NCI-H2227 (cell line): ENCODE data around the gene UGT2B7.
"Not testable (repeated sequence)": the region's sequence is repeated elsewhere in the genome, so short reads cannot be mapped to it uniquely, and the experiment has no call there.

Source experiments
- DNase-seq: peaks from one replicate; lab custom pipeline; 2025; ENCODE audit not compliant: unreplicated experiment; lab: John Stamatoyannopoulos, UW

UGT2B7 gene

DNA sequence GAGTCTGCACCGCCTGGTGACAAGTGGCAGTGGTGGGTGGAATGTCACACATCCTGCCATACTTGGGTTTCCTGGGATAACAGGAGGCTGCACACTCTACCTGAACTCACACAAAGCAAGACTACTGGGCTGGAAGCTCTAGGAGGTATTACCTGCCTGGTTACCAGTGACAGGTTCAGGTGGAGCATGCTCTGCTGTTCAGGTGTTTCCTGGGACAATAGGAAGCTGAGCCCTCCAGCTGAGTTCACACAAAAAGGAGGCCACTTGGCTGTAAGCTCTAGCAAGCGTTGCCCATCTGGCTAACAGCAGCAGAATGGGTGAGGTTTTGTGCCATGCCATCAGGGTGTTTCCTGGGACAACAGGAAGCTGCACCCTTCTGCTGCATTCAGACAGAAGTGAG lies 17.4 kb upstream of the UGT2B7 start:
- DNase-seq, result no peak

DNA sequence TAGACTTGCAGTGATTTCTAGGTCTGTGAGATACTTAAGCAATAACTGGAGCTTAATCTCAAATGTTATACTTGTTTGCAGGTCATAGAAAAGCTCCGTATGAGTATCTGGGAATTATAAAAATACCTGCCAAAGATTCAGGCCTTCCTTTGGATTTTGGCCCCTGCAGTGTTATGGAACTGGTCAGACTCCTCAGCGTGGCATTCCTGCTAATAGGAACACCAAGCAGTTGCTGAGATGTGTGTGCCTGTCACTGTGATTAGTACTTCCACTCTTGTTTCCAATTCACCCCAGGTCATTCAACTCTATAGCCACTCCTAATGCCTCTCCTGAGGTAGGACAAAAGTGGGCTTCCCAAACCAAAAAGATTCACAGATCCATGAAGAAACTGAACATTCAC lies 7.8 kb upstream of the UGT2B7 start:
- DNase-seq, result no peak

DNA sequence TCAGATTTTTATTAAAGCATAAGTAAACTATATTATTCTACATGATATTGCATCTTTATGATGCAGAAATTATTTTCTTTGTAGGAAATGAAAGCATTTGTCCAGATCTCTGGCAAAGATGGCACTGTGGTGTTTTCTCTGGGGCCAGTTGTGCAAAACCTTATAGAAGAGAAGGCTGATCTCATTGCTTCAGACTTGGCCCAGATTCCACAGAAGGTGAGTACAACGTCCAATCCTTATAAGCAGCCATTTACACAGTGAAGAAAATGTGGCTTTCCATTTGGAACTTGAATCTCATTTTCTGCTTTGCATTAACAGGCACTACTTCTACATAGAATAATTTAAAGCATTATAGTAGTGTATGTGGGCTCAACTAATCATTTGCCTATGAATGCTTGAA lies 6.9 kb upstream of the UGT2B7 start:
- no peak for DNase-seq

DNA sequence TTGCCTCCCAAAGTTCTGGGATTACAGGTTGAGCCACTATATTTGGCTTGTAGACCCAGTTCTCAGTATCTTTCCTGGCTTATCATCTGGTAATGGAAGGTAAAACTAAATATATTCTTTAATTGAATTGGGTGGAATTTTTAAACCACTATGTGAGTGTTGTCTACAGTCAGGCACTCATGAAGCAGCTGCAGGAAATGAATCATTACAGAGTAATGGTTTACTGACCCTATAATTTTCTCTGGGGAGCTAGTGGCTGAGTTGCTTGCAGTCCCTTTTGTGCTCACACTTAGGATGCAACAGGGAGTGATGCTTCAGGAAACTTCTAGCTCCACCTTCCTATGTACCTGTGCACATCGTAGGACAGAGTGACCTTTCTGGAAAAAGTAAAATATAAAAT lies 4.1 kb upstream of the UGT2B7 start:
- DNase-seq, result no peak

DNA sequence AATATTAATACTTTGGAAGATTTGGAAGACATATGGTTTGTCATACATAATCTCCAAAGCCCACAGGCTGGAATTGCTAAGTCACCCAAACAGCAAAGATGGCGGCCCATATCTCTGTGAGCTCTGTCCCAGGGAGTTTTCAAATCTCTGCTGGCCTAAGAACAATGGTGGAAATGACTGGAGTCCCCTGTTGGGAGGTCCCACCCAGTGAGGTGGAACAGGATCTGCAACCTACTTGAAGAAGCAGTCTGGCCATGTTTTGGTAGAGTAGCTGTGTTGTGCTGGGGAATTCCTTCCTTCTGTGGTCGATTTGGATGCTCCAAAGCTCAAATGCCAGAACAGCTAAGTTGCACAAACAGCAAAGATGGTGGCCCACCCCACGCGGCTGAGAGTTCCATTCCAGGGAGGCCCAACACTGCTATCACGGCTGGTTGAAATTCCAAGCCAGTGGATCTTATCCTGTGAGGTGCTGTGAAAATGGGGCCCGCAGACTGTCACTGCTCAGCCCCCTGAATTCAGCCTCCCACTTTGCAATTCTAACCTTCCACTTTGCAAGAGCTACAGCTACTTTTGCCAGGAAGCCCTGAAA lies 3.2 kb upstream of the UGT2B7 start:
- DNase-seq, result no peak

DNA sequence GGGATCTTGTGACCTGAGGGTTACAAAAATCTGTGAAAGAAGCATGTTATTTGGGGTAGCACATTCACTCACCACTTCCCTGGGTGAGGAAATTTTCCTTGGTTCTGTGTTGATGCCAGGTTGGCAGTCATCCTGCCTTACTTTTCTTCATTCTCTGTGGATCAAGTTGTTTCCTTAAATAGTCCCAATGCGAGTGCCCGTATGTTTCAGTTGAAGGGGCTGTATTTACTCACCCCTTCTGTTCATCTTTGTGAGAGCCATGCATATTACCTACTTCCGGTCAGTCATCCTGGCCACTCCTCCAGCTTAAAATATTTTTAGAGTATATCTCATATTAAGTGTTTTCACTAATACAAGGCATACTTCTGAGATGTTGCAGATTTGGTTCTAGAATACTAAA lies 2.6 kb upstream of the UGT2B7 start:
- DNase-seq, result no peak

DNA sequence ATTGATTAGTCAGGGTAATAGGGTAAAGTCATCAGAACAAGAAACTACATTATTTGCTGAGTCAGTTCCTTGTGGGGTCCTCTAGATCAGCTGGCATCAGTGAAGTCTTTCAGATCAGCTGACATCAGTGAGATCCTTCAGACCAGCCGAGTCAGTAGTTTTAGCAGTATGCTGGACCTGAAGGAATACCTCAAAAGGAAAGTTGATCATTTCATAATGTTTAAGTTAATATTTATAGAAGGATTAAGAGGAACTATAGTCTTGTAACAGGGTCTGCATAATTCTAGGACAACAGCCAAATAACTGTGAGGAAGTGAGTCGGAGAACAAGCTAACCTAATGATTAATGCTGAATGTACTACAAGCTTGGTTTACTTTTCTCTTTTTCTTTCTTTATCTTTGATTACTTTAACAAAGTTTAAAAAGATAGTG lies 958 bp upstream of the UGT2B7 start:
- no peak for DNase-seq

DNA sequence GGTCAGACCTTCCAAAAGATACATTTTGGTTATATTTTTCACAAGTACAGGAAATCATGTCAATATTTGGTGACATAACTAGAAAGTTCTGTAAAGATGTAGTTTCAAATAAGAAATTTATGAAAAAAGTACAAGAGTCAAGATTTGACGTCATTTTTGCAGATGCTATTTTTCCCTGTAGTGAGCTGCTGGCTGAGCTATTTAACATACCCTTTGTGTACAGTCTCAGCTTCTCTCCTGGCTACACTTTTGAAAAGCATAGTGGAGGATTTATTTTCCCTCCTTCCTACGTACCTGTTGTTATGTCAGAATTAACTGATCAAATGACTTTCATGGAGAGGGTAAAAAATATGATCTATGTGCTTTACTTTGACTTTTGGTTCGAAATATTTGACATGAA lies 536 bp downstream of the UGT2B7 start:
- DNase-seq, result no peak

DNA sequence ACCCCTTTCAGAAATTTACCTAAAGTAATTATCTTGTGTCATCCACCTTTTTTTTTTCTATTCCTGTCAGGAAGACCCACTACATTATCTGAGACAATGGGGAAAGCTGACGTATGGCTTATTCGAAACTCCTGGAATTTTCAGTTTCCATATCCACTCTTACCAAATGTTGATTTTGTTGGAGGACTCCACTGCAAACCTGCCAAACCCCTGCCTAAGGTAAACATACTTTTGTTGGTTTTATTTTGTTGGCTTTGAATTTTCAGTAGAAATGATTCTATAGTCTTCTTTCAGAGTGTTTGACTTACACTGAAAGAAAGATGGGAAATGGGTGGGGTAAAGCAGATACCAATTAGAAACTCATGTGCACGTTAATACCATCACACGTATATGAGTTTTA lies 2.2 kb downstream of the UGT2B7 start:
- DNase-seq, result no peak

DNA sequence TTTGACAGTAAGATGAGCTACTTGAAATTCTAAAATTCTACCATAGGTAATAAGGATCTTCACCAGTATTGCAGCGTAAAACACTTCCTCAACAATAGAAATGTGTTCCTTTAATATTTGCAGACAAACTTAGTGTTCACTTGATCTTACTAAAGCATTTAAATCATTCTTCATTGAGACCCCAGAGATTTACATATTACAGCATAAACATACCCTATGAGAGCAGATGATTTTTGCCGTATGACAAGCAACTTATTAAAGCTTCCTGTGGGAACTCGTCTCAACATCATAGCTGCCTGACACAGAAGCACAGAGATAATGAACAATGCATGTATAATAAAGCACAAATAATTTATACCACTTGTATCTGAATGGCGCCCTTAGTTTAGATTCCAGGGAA lies 3.6 kb downstream of the UGT2B7 start:
- DNase-seq, result no peak

DNA sequence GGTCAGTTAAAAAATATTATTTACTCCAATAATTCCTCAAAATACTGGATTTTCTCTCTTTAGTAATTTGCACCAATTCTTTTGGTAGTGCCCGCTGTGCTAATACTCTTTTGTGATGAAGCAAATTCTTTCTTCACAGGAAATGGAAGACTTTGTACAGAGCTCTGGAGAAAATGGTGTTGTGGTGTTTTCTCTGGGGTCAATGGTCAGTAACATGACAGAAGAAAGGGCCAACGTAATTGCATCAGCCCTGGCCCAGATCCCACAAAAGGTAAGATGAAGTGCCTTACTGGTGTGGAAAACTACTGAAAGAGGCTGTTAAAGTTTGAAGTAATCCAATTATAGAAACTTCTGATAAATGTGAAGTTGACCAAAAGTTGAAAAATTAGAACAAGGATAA lies 6.4 kb downstream of the UGT2B7 start:
- DNase-seq, result not testable (repeated sequence)

DNA sequence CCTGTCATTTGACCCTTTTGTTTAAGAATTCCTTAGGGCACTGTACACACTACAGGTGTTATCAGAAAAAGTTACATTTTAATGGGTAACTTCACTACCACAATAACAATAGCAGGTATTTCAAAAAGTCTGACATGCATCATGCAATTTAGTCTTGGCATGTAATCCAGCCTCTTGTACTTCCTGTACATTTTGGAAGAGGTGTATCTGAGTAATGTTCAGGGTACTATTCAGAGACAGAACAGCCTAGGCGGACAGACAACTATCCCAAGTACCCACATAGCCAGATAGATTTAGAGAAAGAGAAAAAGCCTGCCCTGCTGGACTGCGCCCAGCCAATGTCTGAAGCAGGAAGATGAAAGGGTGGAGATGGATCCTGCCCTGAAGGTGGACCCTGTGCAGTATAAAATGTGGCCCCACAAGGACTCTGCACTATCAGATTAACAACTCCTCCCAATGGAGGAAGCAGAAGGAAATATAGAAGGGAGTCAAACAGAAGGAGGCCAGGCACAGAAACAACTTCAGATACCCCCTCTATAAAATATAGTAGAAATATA lies 8.5 kb downstream of the UGT2B7 start:
- no peak for DNase-seq

DNA sequence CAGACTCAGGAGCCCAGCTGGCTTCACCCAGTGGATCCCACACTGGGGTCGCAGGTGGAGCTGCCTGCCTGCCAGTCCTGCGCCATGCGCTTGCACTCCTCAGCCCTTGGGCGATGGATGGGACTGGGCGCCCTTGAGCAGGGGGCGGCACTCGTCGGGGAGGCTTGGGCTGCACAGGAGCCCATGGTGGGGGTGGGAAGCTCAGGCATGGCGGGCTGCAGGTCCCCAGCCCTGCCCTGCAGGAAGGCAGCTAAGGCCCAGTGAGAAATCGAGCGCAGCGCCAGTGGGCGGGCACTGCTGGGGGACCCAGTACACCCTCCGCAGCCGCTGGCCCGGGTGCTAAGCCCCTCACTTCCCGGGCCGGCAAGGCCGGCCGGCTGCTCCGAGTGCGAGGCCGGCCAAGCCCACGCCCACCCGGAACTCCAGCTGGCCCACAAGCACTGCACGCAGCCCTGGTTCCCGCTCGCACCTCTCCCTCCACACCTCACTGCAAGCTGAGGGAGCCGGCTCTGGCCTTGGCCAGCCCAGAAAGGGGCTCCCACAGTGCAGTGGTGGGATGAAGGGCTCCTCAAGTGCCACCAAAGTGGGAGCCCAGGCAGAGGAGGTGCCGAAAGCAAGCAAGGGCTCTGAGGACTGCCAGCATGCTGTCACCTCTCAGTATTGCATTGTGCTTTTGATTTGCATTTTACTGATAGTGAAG lies 19.0 kb downstream of the UGT2B7 start:
- not testable (repeated sequence) for DNase-seq

DNA sequence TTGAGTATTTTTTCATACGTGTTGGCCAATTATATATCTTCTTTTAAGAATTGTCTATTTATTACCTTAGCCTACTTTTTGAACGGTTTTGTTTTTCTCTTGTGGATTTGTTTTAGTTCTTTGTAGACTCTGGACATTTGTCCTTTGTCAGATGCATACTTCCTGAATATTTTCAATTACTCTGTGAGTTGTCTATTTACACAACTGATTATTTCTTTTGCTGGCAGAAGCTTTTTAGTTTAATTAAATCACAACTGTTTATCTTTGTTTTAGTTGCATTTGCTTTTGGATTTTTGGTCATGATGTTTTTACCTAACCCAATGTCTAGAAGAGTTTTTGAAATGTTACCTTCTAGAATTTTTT lies 19.6 kb downstream of the UGT2B7 start:
- DNase-seq, result no peak

DNA sequence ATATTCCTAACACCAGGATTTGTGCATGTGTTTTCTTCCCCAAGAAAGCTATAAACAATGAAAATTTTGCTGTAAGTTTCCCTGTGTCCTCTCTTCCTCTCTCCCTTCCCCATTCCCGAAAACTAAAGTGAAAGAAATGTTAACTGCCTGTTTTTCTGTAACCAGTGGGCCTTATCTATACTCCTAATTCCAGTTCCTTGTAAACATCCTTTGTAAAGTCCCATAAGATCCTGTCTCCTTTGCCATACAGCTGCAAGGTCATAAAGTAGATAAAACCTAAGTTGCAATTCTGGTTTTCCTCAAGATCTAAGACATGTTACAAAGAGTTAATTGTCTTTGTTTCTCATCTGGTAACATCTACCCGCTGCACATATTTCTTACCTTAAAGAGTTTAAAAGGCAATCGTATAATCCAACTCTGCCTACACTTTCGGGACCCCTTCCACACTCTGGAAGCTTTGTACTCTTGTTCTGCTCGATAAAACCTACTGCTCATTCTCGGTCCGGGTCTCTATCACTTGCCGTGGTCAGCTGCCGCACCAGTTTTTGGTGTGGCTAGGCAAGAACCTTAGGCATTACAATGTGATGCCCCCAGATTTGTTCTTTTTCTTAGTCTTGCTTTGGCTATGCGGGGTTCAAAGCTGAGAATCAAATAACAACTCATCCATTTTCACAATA lies 20.5 kb downstream of the UGT2B7 start:
- no peak for DNase-seq

DNA sequence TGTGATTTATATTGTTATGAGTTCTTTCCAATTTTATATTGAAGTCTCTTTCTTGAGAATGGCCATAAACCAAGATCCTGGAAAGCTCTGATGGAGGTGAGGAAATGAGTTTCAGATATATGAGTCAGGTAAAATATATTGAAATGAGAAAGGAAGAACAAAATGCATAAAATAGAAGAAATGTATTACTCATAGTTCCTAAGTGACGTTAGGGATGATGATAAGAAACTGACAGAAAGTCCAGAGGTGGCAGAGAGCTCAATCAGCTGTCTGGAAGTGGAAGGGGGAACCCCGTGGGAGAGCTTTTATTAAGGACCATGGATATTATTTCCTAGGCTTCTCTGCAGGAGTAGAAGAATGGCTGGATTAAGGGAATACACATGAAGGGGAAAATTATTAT lies 24.6 kb downstream of the UGT2B7 start:
- DNase-seq, result no peak

DNA sequence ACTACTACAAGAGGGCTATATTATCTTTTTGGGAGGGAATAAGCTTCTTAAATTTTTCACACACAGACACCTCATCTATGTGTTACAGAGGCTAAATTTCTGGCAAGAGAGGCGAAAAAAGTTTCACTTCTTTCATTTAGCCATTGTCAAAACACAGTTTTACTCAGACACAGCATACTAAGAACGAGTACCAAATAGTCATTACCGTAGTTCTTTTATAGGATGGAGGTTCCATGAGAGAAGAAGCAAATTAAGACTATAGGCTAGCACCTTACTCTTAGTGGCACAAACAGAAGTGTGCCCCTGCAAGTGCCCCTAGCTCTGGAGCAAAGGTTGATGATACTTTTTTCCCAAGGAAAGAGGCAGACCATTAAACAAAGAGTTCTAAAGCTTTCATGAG lies 26.2 kb downstream of the UGT2B7 start:
- DNase-seq, result no peak

DNA sequence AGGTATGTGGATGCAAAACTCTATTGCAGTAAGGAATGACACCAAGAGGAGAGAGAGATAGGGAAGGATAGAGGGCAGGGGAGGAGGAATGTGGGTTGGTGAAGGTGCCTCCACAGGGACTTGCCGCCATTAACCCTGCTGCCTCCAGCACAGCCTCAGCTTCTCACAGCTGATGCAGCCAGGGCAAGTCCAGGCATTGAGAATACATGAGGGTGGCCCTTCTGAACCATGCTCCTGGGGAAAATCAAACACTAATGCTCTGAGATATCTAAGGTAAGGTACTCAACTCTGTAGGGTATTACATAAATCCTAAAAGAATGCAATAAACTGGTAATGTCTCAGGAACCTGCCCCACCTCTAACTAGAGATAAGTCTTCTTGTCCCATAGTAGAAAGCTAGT lies 28.7 kb downstream of the UGT2B7 start:
- no peak for DNase-seq

DNA sequence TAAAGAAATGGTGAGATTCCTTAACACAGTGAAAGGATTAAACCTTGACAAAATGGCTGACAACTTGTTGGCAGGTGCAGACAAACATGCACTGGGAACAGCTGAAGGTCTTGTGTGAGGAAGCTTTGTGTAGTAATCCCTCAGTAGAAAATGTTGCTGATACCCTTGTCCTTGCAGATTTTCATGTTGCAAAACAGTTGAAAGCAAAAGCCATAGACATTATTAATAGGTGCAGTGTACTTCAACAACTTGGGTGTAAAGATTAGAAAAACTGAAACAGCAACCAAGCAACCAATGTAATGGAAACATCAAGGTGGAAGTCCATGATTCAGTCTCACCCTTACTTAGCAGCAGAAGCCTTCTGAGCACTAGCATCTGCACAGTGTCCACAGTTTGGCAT lies 29.8 kb downstream of the UGT2B7 start:
- no peak for DNase-seq

DNA sequence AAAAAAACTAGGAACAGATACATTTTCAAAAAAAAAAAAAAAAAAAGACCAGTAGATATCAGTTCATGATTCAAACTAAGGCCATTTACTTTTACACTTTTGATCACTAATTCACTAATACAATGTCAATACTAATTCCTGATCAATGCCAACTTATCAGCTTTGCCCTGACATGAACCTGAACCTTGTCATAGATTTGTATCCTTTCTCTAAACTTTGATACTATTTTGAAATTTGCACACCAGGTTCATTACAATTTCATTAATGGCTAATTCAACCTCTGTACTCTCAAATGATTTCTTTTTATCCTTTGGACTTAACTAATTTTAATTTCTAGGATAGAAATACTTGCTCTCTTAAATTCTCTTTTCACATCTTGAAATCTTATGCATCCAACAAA lies 37.7 kb downstream of the UGT2B7 start:
- DNase-seq, result no peak

DNA sequence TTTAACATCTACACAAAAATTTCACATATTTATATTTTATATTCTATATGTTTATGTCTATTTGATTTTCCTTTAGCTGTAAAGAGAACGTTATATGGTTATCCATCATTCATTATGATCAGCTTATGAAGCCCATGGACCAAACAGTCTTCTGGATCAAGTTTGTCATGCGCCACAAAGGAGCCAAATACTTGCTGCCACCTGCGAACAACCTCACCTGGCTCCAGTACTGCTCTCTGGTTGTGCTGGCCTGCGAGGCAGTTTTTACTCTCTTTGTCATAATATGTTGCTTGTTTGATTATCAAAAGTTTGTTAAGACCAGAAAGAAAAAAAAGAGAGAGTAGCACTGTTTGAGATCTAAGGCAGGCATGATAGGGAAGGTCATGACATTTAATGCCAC lies 38.2 kb downstream of the UGT2B7 start:
- no peak for DNase-seq

DNA sequence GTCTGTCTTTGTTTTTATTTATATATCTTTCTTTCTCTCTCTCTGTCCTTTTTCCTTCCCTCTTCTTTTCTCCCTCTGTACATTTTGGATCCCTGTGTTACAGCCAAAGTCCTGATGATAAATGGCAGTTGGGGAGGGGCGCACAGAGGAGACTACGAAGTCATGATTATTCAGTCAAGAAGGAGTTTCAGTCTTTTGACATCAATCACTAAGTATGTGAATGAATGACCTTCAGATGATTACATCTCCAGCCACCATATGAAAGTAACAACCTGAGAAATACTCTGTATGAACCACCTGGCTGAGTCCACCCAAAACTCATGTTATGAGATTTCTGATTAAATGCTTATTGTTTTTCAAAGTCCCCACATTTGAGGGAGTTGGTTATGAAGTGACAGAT lies 45.0 kb downstream of the UGT2B7 start:
- no peak for DNase-seq
